ENCODE results near the gene NR4A1. TPM values are rescaled to one million over a fixed set of nuclear protein-coding genes. Genes with fewer than 3 reads are reported as not detected.

The NR4A1 gene
- total RNA-seq, 1 experiment from 2014 or later, result 37.9 TPM

DNA sequence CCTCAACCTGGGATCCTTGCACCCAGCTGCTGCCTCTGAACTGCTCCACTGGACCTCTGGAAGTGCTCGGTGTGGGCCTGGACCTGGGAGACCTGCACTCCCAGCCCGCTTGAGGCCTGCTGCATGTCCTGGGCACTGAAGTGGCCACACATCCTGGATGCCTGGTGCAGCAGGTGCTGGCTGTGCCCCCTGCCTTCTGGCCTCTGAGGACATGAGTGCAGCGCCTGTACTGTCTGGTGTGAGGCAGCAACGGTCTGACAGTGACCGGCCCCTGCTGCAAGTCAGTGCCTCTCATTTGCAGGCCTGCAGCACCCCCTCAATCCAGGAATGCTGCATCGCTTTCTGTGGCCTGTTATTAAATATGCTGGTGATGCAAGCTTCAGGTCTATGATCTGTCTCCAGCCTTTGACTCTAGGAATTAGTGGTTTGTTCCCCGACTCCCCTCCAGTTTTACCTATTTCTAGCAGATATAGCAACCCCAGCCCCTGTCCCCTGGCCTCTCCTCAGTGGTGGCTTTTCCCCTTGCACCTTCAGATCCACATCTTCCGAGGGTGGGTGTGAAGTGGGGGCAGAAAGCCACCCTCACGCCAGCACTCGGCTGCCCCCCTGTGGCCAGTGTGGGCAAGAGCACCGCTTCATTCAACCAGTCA is 31.9 kb downstream of the NR4A1 start:
- Mint-ChIP-seq H3K9me3 (ENCODE audit: unreplicated experiment) (no peaks in the 10 kb centered on the region), H3K36me3 (ENCODE audit: insufficient read depth, unreplicated experiment) (peaks cover 5% of the 10 kb centered on the region), H3K27me3 (ENCODE audit: insufficient read depth, unreplicated experiment) (no peaks in the 10 kb centered on the region), H3K4me1 (ENCODE audit: low read depth, unreplicated experiment) (peaks cover 7% of the 10 kb centered on the region), H3K27ac (ENCODE audit: unreplicated experiment) (no peak overlapping the region), H3K4me3 (ENCODE audit: unreplicated experiment) (no peak overlapping the region)
- ChIA-PET CTCF (interaction anchor here (0.5 to 6.4 kb wide), 10 partner anchors 11 to 1196 kb away, joined by 3 to 102 read pairs (median 4); partner anchors contain the start of genes ATG101 and NR4A1), POLR2A (interaction anchor here (0.5 kb wide), 1 partner anchor 10 kb away, joined by 3 read pairs; no protein-coding TSS in a partner anchor)
- H3K4me1 ChIP-seq, result no peaks in the 10 kb centered on the region
- no peak overlapping the region for H3K4me3 ChIP-seq (ENCODE audit: low read depth, low read length)
- peak; percentile 98 for TF ChIP-seq CTCF (IDR thresholded peaks at IDR 0.05; ENCODE audit: insufficient read depth in 1 of 2, low read depth in 1 of 2, low read length in 1 of 2, severe bottlenecking in 1 of 2, unreplicated experiment in 1 of 2)
- H3K27me3 ChIP-seq (replicated peaks; ENCODE audit: control insufficient read depth, insufficient read depth, low read length), result no peaks in the 10 kb centered on the region
- intact Hi-C loops (cut with micrococcal nuclease; ENCODE audit: unreplicated experiment), result loop anchor here (1.0 to 2.0 kb wide), 4 partner anchors 14 to 58 kb away; partner anchors contain the start of genes ATG101 and NR4A1
- DNase-seq, result peak; percentile 68 to 82
- no peaks in the 10 kb centered on the region for H3K9me3 ChIP-seq
- no peaks in the 10 kb centered on the region; the same call in 1 of the 2 replicates for H3K36me3 ChIP-seq (ENCODE audit: control insufficient read depth, insufficient read depth, low read length)
- no TSS peak for BruUV-seq (replicated peaks)

GRCh38 chr12:52083638-52083996 is 32.4 kb downstream of the NR4A1 start:
- BruUV-seq (replicated peaks), result no TSS peak
- TF ChIP-seq CTCF (IDR thresholded peaks at IDR 0.05; ENCODE audit: insufficient read depth in 1 of 2, low read depth in 1 of 2, low read length in 1 of 2, severe bottlenecking in 1 of 2, unreplicated experiment in 1 of 2), result no peak
- Histone ChIP-seq H3K36me3 (ENCODE audit: control insufficient read depth, insufficient read depth, low read length) (no peaks in the 10 kb centered on the region; the same call in 1 of the 2 replicates), H3K27me3 (replicated peaks; ENCODE audit: control insufficient read depth, insufficient read depth, low read length) (no peaks in the 10 kb centered on the region), H3K4me3 (ENCODE audit: low read depth, low read length) (no peak overlapping the region), H3K4me1 (no peaks in the 10 kb centered on the region), H3K9me3 (no peaks in the 10 kb centered on the region)
- CTCF ChIA-PET, result interaction anchor here (0.7 to 6.4 kb wide), 4 partner anchors 14 to 190 kb away, joined by 3 to 102 read pairs (median 5); partner anchors contain the start of genes ATG101 and NR4A1
- H3K27me3 Mint-ChIP-seq (ENCODE audit: insufficient read depth, unreplicated experiment), result peaks cover 1% of the 10 kb centered on the region
- H3K36me3 Mint-ChIP-seq (ENCODE audit: insufficient read depth, unreplicated experiment), result peaks cover 5% of the 10 kb centered on the region
- intact Hi-C loops (cut with micrococcal nuclease; ENCODE audit: unreplicated experiment), result loop anchor here (1.0 to 2.0 kb wide), 4 partner anchors 14 to 58 kb away; partner anchors contain the start of genes ATG101 and NR4A1
- no peaks in the 10 kb centered on the region for H3K9me3 Mint-ChIP-seq (ENCODE audit: unreplicated experiment)
- no peak overlapping the region for H3K27ac Mint-ChIP-seq (ENCODE audit: unreplicated experiment)
- POLR2A ChIA-PET, result no interaction called here
- peaks cover 7% of the 10 kb centered on the region for H3K4me1 Mint-ChIP-seq (ENCODE audit: low read depth, unreplicated experiment)
- H3K4me3 Mint-ChIP-seq (ENCODE audit: unreplicated experiment), result no peak overlapping the region
- DNase-seq, result no peak

- DNase-seq, result no peak
- Histone ChIP-seq H3K9me3 (no peaks in the 10 kb centered on the region), H3K4me3 (ENCODE audit: low read depth, low read length) (no peak overlapping the region), H3K36me3 (ENCODE audit: control insufficient read depth, insufficient read depth, low read length) (no peaks in the 10 kb centered on the region; the same call in 1 of the 2 replicates), H3K4me1 (no peaks in the 10 kb centered on the region), H3K27me3 (replicated peaks; ENCODE audit: control insufficient read depth, insufficient read depth, low read length) (no peaks in the 10 kb centered on the region)
- H3K4me3 Mint-ChIP-seq (ENCODE audit: unreplicated experiment), result no peak overlapping the region
- H3K27me3 Mint-ChIP-seq (ENCODE audit: insufficient read depth, unreplicated experiment), result peaks cover 4% of the 10 kb centered on the region
- POLR2A ChIA-PET, result no interaction called here
- peaks cover 5% of the 10 kb centered on the region for H3K36me3 Mint-ChIP-seq (ENCODE audit: insufficient read depth, unreplicated experiment)
- no peaks in the 10 kb centered on the region for H3K9me3 Mint-ChIP-seq (ENCODE audit: unreplicated experiment)
- intact Hi-C loops (cut with micrococcal nuclease; ENCODE audit: unreplicated experiment), result no loop called here
- BruUV-seq (replicated peaks), result no TSS peak
- TF ChIP-seq CTCF (IDR thresholded peaks at IDR 0.05; ENCODE audit: insufficient read depth in 1 of 2, low read depth in 1 of 2, low read length in 1 of 2, severe bottlenecking in 1 of 2, unreplicated experiment in 1 of 2), result no peak
- CTCF ChIA-PET, result interaction anchor here (0.7 to 6.4 kb wide), 4 partner anchors 16 to 60 kb away, joined by 3 to 102 read pairs (median 4); no protein-coding TSS in a partner anchor
- no peak overlapping the region for H3K27ac Mint-ChIP-seq (ENCODE audit: unreplicated experiment)
- H3K4me1 Mint-ChIP-seq (ENCODE audit: low read depth, unreplicated experiment), result peaks cover 7% of the 10 kb centered on the region
Measured at GRCh38 chr12:52084491-52085231, 33.4 kb downstream of the NR4A1 start.
